Frontal cortex (tissue), 4 donors: ENCODE results near the gene APOB. TPM values are rescaled to one million over a fixed set of nuclear protein-coding genes. Genes with fewer than 3 reads are reported as not detected.
A peak's percentile ranks its signal among the peaks of the same experiment; 100 is the strongest.

ENCODE experiments used
- DNase-seq, 2 donors: peaks; one replicate each; pipeline ENCODE4 v3.0.0; 2012; ENCODE audit warnings: low spot score in 2 of 2
- FAIRE-seq: peaks from 2 replicates; lab custom pipeline; 2012; peaks lifted over from hg19 to GRCh38; lab: Jason Lieb, UNC
- total RNA-seq: library from RNA; depleted of rRNA; stranded (reverse); fragments of >200 nt; gene quantifications from one replicate; pipeline ENCODE4 v1.2.3, GENCODE V29; 2014
- donor health status: control.
- donor health status: control.
- donor health status: control.

The APOB gene
- total RNA-seq, 1 donor from 2014 or later, result 0.41 TPM

DNA sequence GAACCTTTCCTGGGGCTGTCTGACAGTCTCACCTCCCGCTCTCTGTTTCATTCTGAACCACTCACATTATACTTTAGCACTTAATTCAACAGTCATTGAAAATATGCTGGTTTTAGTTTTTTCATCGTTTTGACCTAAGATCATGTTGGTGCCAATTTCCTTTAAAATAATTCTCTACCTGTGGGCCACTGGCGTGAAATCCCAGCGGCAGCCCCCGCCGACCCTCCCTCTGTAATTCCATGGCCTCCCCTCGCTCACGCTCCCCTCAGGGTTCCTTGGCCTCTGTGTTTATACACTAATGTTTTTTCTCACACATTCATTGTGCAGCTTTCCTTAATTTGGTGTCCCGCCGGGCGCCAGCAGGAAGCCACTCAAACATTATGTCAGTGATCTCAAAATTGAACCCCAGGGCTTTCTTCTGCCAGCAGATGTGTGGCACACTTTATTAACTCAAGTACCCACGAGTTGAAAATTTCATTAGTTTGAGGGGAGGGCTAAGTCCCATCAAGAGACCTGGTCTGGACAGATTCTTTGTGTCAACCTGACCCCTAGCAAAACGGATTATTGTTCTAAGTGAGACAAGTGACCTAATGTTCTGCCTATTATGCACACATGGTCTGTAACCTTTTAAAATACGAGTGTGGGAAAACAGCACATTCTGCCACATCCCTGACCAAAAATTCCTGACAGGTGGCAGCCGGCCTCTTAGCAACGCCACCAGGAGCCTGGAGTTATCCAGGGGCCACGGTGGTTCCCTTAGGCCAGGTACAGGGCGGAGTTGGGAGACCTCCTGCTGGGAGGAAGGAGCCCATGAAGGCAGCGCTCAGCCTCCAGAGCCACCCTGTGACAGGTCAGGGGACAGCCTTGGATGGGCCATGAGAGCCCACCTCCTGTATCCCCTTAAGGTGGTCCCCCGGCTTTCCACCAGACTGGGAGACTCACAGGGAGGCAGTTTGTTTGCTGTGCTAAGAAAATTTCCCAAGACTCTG, 53.1 kb downstream of the APOB start:
- no peak for FAIRE-seq
- DNase-seq, result no peak

DNA sequence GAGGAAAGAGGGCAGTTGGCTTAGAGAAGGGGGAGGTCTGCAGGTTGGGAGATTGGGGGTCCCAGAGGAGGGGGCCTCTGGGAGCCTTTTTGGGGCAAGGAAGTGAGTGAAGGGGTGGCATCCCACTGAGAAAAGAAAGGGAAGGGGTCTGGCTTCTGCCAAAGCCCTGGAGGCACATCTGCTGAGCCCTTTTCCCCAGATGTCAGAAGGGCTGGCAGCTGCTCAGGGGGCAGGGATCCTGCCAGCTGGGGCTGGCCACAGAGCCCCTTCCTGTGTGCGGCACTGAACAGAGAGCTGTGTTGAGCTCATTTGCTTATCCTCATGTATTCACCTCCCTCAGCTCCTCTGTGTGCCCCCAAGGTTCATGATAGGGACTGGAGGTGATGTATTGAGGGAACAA, 54.5 kb downstream of the APOB start:
- FAIRE-seq, result no peak

DNA sequence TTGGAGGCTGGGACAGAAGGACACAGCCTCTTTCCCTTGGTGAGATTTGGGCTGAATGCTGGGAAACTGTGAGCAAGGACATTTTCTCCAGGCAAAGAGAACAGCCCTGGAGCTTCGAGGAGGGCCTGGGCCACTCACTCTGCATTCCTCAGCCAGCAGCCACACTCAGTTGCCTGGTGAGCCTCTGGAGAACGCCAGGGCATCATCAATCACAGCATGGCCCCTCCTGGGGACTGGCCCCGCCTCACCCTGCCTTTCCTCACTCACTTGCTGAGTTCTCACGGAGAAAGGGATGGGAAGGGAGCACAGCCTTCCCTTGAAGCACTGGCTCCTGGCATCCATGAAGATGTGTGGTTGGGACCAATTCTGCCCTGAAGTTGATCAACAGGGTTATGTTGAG, 55.0 kb downstream of the APOB start:
- FAIRE-seq, result no peak

More for the DNA sequence above, 54.5 kb downstream of the APOB start:
- no peak for DNase-seq

DNA sequence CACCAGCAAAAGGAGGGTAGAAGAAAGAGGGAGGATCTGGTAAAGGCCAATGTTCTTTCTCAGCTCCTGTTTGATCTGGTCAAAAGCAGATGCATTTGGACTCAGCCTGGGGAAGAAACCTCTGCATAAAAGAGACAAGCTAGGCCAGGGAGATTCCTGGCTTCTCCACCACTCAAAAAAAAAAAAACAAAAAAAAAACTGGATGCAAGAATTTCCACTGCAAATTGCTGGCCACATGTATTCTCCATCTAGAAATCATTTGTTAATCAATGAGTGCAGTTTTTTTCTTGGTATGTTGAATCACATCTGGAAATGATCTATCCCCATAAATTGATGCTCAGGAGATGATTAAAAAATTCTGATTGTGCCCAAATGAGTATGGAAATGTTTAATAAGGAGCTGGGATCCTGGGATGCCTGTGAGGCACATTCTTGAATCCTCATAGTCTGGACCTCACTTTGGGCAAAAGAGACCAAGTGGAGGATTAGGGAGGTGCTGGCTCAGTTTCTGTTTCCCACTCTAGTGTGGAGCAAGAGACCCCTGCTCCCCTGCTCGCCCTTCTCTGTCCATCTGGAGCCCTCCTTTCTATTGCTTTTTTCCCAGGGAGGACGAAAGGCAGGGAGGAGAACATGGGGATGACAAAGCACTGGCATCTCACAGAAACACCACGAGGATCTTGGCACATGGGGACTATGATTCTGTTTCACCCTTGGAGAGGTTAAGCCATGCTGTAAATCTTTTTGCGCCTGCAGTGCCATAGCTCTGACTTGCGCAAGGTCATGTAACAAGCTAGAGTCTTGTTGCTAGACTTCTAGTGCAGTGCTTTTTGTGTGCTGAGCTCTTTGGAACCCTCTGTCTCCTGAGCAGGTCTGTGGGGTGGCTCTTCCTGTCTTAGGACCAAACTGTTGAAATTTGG, 57.6 kb downstream of the APOB start:
- no peak for FAIRE-seq
- DNase-seq, result no peak

More for the DNA sequence above, 55.0 kb downstream of the APOB start:
- no peak for DNase-seq

DNA sequence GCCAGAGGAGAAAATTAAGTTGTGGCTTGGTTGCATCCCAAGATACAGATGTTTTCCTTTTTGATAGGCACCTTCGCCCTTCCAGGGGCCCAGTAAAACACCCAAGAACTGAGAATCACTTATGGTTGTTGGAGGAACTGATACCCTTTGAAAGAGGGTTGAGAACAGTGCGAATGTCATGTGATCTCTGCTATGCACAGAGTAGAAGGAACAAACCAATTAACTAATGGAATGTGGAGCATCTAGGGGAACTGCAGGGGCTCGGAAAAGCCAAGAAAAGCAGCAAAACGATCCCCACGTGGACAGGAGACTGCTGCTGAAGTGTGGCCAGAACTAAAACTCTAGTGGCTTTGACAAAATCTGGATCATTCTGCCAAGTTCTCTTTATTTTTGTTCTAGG, 58.8 kb downstream of the APOB start:
- DNase-seq, result no peak
- no peak for FAIRE-seq

DNA sequence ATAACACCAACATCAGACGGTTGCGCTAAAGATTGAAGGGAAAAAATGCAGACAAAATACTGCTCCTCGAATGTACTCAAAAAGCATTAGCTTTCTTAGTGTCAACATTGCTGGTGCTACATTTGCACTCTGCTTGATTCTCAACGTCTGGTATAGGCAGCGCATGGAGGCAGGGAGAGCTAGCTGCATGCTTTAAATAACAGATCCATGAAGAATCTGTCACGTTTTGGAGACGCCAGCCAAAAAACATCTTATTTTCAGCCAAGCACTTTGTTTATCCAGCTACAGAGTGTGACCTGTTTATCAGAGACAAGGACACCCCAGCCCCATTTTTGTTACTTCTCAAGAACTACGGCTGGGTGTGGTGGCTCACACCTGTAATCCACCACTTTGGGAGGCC, 59.5 kb downstream of the APOB start:
- FAIRE-seq (no peak), DNase-seq (no peak)

DNA sequence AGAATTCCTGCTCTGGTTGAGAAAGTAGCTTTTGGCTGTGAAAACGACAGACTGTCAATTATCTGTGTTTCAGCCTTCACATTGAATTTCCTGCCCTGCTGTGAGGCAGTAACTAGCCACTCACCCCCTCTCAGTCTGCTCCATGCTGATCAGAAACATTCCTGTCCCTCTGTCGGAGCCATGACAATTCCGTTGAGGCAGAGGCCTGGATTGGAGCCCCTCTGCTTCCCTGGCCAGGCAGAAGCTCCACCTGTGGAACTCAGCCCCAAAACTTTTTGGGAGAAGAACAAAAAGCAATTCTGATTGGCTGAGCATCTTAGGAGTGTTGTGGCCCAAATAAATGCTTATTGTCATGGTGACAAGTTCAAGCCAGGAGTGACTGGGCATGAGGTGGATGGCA, 60.0 kb downstream of the APOB start:
- DNase-seq (no peak), FAIRE-seq (no peak)

DNA sequence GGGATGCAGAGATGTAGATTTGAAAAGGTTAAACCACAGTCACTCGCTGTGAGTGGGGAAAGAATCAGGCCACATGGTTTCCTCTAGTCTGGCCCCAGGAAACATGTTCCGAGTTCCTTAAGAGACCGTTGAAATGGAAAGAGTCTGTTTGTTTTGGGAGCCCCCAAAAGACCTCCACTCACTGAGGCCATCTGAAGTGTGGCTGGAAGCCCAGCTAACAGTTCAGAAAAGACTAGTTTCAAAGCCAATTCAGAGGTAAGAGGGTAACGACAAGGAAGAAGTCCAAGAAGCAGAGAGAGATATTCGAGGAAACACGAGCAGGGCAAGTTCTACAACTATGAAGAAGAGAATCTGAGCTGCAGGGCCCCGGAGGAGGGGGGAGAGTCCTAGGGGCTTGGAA, 61.0 kb downstream of the APOB start:
- FAIRE-seq (no peak), DNase-seq (no peak)

DNA sequence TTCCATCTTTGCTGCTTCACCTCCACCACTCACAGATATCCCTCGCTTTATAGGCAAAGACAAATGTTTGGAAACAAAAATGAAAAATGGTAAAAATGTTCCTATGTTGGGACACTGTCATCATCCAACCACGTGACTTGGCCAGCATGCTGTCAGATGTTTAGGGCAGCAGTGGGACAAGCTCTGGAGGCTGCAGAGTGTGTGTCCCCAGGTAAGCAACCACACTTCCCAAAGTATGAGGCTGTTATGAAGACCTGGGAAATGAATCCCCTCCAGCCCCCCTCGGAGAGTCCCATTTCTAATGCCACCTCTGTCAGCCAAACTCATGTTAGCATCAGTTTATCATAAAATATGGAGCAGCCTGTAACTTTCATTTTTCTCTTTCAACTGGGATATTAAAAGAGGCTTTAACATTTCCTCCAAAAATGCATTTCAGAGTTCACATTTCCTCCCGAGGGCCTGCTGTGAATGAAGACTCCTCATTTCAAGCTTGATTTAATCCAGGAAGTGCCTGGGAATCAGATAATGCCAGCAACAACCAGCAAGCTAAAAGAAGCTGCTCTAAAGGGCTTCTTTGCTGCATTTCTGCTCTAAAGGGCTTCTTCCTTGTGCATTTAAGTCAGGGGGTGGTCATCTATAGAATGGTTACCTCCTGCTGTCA, 66.2 kb downstream of the APOB start:
- DNase-seq, result no peak
- no peak for FAIRE-seq

DNA sequence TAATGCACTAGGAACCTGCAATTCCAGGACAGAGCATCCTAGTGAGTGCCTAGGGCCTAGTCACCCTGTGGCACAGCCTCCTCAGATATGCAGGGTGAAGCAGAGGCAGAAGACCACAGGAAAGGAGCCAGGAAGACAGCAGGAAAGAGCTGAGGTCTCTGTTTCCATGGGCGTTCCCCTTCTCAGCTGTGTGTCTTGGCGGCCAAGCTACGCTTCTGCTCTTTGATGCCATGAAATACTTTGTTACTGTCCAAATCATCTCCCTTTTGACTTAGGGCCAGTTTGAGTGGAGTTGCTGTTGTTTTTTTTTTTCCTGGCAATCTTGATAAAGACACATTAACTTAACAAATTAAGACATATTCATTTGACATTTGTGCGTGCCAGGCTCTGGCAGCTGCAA, 67.3 kb downstream of the APOB start:
- DNase-seq (no peak), FAIRE-seq (no peak)

DNA sequence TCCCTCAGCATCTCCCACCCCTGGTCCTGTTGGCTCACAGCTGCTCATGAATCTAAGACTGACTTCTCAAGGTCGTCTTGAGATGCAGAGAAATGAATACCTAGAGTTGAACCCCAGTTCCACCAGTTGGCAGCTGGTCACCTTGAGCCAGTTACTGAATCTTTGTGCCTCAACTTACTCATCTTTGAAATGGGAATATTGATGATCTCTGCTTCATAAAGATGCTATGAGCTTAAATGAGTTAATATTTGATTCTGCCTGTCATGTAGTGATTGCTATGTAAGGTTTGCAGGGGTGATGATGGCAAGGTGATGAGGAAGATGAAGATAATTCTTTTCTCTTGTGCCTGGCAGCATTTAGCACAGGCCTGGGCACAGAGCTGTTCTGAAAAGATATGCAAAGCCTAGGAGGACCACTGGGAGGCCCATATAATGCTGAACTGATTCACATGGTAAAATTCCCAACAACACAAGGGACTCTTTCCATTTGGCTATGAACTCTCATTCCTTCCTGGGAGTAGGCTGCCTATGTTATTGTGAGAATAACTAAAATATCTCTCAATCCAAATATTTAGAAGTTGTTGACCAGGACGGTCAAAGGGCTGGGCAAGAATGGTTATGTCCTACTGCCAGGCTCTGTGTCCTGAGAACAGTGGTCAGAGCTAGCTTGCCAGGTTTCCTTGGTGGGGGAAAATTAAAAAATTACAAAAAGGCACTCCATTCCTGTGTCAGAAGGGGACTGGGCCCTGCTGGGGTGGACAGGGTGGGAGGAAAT, 70.9 kb downstream of the APOB start:
- FAIRE-seq (no peak), DNase-seq (no peak)

DNA sequence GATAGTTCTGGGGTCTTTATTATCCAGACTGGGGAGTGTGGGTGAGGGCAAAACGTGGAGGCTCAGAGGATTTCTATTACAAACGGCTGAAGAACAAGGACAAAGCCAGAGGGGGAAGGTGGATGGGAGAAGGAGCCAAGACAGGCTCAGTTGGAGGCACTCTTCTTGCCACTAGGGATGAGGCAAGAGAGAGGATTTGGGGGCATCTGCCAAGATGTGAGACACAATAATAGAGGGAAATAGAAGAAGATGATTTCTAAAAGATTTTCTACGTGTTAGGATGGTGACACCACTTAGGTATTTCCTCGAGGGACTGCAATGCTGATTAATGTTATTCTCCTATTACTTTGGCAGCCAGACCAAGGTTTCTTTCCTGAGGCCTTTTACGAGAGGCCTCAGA, 71.8 kb downstream of the APOB start:
- no peak for FAIRE-seq

DNA sequence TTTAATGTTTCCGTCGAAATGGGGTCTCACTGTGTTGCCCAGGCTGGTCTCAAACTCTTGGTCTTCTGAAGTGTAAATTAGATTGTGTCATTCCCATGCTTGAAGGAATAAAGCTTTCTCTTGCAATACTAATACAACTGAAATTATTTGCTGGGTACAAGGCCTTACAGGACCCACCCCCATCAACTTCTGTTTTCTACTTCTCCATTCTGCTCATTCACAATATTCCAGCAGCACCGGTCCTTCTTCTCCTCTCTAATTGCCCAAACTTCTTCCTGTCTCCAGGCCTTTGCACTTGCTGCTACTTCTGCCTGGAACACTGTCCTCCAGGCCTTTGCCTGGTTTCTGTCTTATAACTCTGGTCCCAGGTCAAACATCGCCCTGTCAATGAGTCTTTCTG, 73.8 kb downstream of the APOB start:
- FAIRE-seq (no peak), DNase-seq (no peak)

More for the DNA sequence above, 71.8 kb downstream of the APOB start:
- DNase-seq, result no peak

DNA sequence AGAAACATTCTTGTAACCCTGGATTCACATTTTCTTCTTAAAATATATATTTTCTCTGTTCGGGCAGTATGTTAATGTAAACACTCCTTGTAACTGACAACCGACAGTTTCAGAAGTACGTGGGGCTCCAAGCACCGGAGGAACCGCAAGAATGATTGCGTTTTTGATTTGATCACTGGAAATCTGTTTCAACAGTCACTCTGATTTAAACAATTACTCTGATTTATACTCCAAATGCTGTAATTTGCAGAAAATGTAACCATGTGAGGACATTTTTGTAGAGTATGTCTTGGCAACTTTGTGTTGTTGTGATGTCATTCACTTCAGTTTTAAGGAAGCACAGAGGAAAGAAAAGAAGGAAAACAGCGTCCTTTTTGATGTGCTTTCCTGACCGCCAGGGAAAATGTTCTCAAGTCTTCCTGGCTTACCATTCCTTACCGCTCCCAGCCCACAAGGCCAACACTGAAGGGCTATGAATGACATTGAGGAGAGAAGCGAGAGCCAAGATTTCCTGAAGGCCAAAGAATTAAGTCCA, 77.7 kb downstream of the APOB start:
- DNase-seq (no peak), FAIRE-seq (no peak)

DNA sequence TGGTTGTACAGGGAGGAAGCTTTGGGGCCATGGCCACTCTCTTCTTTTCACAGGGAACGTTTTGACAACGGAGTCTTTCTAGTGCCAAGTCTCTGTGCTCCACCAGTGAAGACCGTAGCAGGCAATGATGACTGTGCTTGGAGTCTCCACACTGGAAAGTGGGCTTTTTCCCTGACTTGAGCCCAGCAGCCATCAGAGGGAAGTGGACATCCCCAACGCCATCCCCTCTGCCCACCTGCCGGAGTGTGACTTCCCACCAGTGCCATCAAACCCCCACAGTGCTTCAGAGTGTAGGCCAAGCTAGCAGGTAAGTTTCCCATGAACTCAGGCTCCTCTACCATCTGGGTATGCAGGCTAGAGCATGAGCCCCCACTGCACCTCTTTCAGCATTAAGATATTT, 78.7 kb downstream of the APOB start:
- no peak for DNase-seq
- FAIRE-seq, result no peak

DNA sequence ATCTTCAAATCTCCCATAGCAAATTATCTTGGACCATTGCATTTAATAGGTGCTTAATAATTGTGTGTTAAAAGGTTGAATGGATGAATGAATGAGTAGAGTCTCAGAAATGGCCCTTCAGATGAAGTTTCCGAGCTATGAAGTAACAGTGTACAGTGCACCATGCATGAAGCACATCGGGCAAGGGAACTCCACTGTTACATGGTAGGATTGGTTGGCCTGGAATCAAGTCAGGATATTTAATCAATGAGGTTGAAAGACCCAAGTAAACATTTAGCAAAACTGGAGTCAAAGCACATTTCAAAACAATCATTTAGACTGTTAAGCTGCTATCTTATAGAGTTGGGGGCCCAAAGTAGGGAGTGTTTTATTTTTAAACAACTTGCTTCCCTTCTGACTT, 80.0 kb downstream of the APOB start:
- DNase-seq (no peak), FAIRE-seq (no peak)

DNA sequence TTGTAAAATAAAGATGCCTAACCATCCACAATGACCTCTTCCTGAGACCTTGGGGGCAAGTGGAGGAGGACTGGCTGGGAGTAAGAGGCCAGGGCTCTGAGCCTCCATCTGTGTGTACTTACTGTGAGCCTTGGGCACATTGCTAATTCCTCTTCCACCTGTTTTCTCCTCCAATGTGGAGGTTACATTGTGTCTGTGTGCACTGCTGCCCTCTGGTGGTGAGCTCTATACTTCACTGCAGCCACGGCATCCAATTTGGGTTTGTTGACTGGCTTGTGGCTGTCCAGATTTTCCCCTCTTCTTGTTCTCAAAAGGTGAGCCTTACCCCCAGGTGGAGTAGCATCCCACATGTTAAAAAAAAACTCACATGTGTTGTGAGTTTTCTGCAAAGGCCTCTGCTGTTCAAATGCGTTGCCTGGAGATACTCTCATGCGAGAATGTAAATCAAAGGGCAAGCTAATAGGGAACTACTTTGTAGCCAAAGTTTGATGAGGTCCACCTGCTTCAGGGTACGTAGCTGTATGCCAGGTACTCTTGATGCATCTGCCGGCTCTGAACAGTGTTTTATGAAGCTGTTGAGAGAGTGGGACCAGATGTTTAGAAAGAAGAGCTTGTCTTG, 80.8 kb downstream of the APOB start:
- DNase-seq (peak; percentile 38 to 62), FAIRE-seq (no peak)

DNA sequence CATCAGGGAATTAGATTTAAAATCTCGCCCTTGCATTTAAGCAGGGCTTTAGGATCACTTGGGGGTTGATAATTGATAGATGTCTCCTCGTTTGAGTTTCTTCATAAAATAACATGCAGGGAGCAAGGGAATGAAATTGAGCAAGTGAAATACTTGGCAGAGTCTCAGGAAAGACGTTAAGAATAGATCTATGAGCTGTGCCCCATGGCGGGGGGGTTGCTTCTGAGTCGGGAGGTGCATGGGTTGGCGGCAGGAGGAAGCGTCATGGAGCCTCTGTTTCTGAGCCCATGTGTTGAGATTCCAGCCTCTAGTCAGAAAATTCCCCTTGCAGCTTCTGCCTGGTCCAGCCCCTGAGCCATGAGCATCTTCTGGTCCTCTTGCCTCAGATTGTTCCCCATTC, 82.0 kb downstream of the APOB start:
- DNase-seq (no peak), FAIRE-seq (no peak)

DNA sequence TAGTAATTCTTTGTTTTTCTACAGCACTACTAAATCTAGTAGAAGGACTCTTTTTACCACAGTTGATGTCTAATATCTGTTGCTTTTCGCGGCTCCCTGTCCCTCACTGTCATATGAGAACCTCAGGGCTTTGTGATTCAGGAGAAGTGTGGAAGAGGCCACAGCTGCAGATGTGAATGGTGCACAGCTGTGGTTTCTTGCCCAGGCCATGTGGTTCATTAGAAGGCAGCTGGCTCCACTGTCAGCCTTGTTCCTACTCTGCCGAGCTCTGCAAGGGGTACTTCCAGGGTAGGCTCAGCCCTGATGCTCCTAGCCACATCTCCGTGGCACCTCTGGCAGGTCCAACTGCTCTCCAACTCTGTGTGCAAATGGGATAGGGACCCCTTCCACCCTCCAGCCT, 83.9 kb downstream of the APOB start:
- FAIRE-seq (no peak), DNase-seq (no peak)
